CD4-positive, alpha-beta T cell treated with Interleukin-1 beta for 1 hour (primary cell): Measurements from ENCODE around the gene RAI14.

Experiments used
- DNase-seq, 2 donors: peaks; one replicate each; pipeline ENCODE4 v3.0.0-alpha.2; 2020 to 2022

RAI14 gene

GRCh38 chr5:34648039-34648839 is 7.9 kb upstream of the RAI14 start:
- no peak for DNase-seq

- no peak for DNase-seq
Measured at GRCh38 chr5:34648840-34649158, 7.3 kb upstream of the RAI14 start.

- DNase-seq = no peak
Measured at GRCh38 chr5:34651791-34652190, 4.3 kb upstream of the RAI14 start.

GRCh38 chr5:34652466-34652865 is 3.7 kb upstream of the RAI14 start:
- no peak for DNase-seq

- DNase-seq = no peak
Measured at GRCh38 chr5:34652914-34653313, 3.2 kb upstream of the RAI14 start.

GRCh38 chr5:34653708-34654107 is 2.4 kb upstream of the RAI14 start:
- DNase-seq = no peak

- peak in 1 of 2 donors; percentile 28 for DNase-seq
Measured at GRCh38 chr5:34655354-34655991, 655 bp upstream of the RAI14 start.

GRCh38 chr5:34656700-34657273 is 659 bp downstream of the RAI14 start:
- no peak for DNase-seq

- no peak for DNase-seq
Measured at GRCh38 chr5:34657274-34657921, 1.3 kb downstream of the RAI14 start.

GRCh38 chr5:34657988-34658387 is 1.9 kb downstream of the RAI14 start:
- DNase-seq = no peak

GRCh38 chr5:34659168-34659567 is 3.0 kb downstream of the RAI14 start:
- DNase-seq = no peak

GRCh38 chr5:34660444-34660843 is 4.3 kb downstream of the RAI14 start:
- DNase-seq = no peak

GRCh38 chr5:34663771-34664496 is 7.8 kb downstream of the RAI14 start:
- no peak for DNase-seq

GRCh38 chr5:34666392-34667080 is 10.4 kb downstream of the RAI14 start:
- DNase-seq = no peak

GRCh38 chr5:34667705-34668104 is 11.6 kb downstream of the RAI14 start:
- DNase-seq = no peak

GRCh38 chr5:34669931-34670516 is 13.9 kb downstream of the RAI14 start:
- DNase-seq = no peak

GRCh38 chr5:34672196-34672595 is 16.1 kb downstream of the RAI14 start:
- no peak for DNase-seq

- no peak for DNase-seq
Measured at GRCh38 chr5:34673463-34674125, 17.5 kb downstream of the RAI14 start.

GRCh38 chr5:34674187-34674586 is 18.1 kb downstream of the RAI14 start:
- DNase-seq = no peak

GRCh38 chr5:34675857-34676256 is 19.7 kb downstream of the RAI14 start:
- DNase-seq = no peak

- DNase-seq = no peak
Measured at GRCh38 chr5:34676416-34676815, 20.3 kb downstream of the RAI14 start.

- DNase-seq = no peak
Measured at GRCh38 chr5:34677428-34677827, 21.3 kb downstream of the RAI14 start.
